GM18520 (cell line): Measurements from ENCODE around the gene TBX21.

Experiments
- ATAC-seq: cut with Tn5 transposase; IDR thresholded peaks from one replicate; pipeline ENCODE4 v1.9.1; 2021; ENCODE audit not compliant: unreplicated experiment

Gene TBX21

DNA sequence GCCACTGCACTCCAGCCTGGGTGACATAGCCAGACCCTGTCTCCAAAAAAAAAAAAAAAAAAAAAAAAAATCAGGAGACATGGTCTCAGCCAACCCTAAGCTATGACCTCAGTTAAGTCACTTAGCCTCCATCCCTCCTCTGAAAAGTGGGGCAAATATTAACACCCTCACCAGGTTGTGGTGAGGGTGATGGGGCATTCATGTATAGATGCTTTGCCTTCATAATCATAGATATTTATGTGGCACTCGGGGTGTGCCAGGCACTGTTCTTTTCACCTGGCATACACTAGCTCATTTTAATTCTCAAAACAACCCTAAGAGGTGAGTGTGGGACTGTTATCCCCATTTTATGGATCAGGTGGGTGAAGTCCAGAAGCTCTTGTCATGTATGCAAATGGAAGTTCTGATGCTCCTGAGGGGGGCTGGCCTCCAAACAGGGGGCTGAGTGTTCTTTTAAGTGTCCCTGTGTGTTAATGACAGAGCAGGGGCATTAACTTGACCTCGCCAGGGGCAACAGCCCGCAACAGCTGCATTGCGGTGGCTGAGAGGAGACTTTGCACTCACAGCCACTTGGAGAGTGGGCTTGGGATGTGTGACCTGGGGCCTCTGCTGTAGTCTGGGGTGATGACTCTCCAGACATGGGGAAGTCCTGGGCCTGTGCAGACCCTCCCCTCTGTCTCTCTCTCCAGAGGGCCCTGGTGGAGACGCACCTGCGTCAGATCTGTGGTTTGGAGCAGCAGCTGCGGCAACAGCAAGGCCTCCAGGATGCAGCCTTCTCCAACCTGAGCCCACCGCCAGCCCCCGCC is 34.9 kb upstream of the TBX21 start:
- no peak for ATAC-seq

DNA sequence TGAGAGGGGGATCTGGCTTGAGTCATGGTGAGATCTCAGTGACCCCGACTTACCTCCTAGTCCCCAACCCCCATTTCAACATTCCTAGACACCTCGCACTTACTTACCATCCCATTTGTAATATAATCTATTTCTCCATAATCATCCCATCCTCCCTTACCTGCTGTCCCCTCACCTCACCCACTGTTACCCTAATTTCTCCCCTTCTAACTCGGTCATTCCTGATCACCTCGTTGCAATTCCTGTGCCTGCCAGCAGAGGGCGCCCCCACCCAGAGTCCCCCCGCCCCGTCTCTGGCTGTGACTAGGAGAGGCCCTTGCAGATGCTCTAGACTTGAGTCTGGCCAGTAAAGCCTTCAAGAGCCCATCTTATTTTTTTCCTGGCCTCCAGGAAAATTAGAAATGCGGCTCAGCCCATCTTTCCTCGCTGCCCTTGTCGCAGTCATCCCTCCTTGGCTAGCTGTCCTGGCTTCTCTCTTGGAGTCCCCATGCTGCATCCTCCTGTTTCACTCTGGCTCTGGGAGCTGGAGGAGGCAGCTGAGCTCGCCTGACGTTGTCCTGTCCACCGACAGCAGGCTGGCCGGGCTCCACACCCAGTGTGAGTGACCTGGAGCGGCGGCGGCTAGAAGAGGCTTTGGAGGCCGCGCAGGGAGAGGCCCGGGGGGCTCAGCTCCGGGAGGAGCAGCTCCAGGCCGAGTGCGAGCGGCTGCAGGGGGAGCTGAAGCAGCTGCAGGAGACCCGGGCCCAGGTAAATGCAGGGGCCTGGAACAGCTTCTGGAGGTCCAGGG is 34.1 kb upstream of the TBX21 start:
- ATAC-seq: no peak

DNA sequence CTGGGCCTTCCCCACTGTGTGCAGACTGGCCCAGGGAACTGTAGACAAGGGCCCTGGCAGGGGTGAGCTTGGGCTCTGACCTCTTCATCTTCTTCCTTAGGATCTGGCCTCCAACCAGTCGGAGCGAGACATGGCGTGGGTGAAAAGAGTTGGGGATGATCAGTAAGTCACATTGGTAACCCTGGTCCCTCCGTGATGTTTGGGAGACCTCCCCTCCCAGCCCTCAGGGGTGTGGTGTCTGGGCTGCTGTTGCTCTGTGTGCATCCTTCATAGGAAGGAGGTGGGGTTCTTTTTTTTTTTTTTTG is 33.5 kb upstream of the TBX21 start:
- no peak for ATAC-seq

DNA sequence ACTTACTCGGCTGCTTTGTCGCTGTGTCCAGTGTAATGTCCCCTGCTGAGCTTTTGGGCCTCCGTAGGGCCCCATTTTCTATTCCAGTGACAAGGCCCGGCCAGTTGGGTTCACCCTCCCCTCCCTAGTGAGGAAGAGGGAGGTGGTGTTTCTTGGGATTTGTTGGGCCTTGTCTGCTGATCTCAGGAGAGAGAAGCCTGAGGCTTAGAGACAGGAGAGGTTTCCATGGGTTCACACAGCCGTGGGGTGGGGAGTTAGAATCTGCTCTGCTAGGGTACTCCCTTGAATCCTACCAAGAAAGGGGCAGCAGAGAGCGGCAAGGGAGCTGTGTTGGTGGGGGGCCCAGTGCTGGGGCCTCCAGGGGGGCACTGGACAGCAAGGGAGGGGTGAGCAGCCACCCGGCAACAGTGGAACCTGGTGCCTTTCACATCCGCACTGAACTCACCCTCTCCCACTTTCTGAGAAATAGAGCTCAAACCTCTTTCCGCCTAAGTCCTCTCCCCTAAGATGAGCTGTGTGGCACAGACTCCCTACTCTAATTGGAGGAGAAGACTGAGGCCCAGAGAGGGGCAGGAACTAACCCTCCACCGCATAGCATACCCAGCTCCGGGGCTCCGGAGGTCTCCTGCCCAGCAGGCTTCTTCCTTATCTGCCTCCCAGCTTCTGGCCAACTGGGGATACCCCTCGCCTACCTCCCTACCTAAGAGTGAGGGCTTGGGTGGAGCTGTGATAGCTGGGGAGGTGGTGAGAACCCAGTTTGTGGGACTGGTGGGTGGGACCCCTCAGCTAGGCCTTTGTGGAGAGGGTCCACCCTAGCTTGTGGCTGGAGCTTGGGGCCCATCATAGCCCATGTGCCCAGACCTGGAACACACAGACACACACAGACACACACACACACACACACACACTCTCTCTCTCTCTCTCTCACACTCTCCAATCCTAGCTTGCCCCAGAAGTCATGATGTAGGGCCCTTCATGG is 32.3 kb upstream of the TBX21 start:
- ATAC-seq: no peak

DNA sequence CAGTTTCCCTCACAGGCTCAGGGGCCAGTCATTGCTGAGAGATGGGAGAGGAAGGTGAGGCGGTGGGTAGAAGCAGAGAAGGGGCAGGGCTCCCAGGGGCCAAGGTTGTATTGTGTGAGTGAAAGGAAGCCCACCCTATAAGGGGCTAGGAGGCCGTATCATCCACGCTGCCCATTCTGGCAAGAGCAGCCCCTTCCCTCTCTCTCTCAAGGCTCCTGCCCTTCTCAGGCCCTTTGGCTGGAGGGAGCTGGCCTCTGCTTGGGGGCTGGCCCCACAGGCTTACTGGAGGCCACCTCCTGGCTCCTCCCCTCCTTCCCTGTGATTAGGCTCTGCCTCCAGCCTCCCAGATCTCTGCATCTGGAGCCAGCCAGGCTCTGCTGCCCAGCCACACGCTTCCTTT is 31.4 kb upstream of the TBX21 start:
- ATAC-seq: no peak

DNA sequence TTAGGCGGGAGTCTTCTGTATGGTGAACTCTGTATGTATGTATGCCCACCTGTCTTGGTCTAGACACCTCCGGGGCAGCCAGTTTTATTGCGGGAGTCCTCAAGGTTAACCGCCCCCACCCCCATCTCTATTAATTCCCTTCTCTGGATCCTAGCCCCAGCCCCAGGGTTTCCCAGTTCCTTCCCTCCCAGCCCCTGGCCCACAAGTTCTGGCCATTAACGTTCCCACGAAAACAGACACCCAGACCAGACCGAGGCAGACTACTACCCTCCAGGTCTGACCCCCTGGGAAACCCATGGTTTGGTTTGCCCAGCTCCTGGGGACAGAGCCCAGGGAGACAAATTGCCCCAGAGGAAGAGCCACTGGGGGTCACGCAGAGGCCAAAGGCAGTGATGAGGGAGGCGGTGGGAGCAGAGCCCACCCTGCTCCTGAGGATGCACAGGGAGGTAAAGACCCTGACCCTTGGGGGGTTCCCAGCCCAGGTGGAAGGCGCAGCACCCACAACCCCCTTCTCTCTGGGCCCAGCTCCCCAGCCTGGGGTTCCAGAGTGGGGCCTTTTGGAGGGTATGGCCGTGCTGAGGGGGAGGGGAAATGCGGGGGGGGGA is 30.5 kb upstream of the TBX21 start:
- ATAC-seq: no peak

DNA sequence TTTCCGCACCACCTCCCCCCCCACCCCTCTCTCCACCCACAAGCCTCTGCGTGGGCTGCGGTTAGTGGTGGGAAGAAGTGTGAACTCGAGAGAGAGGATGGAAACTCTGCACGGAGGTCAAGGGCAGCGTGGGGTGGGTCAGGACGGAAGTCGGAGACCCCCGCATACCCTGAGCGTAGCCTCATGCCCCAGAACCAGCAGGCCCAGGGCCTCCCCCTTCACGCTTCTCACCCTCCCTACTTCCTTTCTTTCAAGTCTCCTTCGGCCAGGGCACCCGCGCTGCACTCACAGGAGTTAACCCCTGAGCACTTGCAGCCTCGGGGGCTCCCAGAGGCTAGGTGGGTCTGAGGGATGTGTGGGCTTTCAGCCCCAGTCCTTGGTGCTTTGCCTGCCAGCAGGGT is 29.8 kb upstream of the TBX21 start:
- ATAC-seq: no peak

DNA sequence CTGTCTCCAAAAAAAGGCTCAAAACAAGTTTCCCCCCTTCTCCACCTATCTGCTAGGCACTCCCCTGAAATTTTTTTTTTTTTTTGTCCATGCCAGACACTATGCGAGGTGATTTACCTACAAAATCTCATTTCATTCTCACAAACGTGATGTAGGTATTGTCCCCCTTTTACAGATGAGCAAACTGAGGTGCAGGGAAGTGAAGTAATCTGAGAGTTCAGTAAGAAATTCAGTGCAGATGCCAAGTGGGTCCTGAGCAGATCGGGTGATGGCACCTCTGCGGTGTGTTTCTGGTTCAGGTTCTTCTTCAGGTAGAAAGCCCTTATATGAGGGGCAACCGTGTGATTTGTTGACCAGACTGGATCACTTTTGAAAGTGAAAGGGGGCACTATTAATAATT is 29.4 kb upstream of the TBX21 start:
- ATAC-seq: no peak

DNA sequence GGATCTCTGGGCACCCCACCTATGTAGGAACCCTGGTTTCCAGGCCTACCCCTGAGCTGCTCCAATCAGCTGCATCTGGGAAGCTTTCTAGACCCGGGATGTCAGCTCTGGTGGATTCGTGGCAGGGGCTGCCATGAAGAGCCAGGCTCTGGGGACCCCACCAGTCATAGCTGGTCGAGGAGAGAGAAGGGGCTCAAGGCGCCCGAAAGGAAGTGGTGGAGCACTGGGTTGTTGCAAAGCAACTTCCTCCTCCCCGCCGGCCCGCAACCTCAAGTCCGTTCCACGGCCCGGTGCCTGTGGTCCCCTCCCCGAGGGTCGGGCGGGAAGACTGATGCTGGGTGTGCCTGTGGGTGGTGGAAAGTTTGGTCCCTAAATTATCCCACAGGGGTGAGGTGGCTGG is 28.9 kb upstream of the TBX21 start:
- ATAC-seq: no peak

DNA sequence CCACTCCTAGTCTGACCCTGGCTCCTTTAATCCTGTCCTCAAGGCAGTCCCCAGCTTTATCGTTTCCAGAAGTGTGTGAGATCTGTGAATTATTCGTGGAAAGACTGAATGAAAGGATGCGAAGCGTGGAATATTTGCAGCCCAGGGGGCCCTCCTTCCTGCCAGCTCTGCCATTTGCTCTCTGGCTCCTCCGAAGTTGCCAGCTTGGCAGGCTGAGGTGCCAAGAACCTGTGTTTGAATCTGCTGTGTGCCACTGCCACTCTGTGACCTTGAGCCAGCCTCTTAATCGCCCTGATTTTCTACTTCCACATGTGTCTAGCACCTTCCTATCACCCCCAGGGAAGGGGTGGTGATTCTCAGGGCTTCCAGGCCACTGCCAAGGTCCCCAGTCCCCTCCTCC is 28.3 kb upstream of the TBX21 start:
- ATAC-seq: no peak

DNA sequence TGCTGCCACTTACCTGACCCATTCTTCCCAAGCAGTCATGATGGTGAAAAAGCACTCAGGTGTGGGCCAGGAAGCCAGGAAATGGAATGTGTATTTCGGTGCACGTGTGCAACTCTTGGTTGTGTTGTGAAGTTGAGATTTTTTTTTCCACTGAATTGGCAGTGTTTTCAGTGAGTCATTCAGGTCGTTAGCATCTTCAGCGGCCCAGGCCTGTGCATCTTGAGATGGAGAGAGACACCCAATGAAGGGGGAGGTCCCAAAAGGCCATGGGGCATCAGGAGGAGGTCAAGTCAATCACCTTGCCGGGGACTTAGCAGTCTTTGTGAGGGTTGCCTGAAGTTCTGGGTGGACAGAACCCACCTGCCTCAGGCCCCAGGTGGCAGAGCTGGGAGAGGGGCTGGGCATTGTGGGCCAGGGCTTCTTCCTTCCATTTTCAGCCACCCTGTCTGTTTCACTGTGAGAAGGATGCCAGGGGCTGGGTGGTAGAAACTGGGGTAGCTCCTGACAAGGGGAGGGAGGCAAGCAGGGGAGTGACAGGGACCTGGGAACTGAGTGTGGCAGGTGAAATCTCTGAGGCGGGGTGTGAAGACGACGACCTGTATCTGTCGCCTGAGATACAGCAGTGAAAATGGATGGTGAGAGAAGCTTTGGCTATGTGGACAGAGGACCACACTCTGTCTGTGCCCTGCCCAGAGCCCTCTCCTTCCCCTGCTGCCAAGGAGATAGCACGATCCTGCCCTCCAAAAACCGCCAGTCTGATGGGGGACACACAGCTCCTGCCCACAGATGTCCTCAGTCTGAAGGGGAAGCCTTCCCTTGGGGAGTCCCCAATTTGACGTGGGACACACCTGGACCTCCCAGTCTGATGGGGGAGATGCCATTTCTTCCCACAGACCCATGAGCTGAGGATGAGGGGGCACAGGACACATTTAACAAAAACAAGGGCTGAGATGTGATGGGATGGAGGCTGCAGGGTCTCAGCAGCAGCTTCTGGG is 27.2 kb upstream of the TBX21 start:
- no peak for ATAC-seq

DNA sequence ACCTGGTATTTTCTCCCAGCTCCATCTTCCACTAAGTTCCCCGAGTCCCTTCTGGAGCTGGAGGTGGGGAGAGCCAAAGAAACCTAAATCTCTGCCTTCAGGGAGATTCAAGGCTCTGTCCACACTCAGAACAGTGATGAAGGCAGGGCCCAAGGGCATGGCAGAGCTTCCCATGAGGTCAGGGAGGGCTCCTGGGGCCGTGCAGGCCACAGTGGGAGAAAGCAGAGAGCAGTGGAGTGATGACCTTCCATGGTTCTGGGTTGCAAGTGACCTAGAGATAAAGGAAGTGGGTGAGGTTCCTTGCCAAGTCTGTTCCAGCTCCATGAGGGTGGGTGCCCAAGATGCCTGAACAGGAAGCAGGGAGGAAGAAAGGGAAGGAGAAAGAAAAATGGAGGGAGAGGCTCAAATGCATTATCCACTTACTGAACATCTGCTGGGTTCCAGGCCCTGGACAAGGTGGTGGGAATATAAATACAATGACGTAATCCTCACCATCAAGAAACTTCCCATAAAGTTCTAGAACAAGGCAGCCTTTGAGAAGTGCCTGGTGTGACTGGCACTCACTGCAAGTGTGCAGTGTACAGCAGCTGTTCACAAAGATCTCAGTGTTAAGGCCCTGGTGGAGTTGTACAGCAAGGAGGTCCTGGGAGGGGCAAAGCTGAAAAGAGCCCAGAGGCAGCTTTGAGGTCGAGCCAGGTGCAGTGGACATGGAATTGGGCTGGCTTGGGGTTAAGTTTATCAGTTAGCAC is 25.8 kb upstream of the TBX21 start:
- ATAC-seq: no peak

DNA sequence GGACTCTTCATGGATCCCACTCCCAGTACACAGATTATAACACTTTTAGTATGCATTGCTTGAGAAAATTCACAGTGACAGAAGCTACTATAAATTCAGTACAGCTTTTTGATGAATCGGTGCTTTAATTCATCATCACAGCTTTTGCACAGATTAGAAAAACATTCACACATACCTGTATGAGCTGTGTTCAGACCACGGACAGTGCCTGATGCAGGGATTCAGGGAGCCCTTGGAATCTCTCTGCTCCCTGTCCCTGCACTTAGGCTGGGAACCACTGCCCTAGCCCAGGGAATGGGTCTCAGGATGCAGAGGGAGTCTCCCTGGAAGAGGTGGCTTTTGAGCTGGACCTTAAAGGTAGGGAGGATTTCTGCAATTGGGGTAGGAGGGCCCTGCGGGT is 25.2 kb upstream of the TBX21 start:
- ATAC-seq: no peak

DNA sequence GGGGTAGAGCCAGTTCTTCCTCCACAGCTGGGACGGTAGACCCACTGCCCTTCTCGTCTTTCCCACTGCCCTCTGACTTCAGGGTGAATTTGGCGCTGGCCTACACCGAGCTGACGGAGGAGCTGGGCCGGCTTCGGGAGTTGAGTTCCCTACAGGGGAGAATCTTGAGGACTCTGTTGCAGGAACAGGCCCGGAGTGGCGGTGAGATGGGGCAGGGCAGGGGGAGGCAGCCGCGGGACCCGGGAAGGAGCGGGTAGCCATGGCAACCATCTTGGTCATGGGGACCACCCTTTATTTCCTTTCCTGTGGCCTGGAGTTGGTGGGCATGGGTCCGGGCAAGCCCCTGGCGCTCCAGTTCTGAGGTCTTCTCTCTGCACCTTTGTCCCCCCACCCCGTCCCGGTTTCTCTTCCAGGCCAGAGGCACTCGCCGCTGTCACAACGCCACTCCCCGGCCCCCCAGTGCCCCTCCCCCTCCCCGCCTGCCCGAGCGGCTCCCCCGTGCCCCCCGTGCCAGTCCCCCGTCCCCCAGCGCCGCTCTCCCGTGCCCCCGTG is 24.6 kb upstream of the TBX21 start:
- ATAC-seq: no peak

DNA sequence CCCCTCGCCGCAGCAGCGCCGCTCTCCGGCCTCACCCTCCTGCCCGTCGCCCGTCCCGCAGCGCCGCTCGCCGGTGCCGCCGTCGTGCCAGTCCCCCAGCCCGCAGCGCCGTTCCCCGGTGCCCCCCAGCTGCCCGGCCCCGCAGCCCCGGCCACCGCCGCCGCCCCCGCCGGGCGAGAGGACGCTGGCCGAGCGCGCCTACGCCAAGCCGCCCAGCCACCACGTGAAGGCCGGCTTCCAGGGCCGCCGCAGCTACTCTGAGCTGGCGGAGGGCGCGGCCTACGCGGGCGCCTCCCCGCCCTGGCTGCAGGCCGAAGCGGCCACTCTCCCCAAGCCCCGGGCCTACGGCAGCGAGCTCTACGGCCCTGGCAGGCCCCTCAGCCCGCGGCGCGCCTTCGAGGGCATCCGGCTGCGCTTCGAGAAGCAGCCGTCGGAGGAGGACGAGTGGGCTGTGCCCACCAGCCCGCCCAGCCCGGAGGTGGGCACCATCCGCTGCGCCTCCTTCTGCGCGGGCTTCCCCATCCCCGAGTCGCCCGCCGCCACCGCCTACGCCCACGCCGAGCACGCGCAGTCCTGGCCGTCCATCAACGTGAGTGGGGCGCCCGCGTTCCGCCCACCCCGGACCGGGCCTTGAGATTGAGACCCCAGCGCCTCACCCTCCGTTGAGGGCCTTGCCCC is 24.0 kb upstream of the TBX21 start:
- no peak for ATAC-seq

DNA sequence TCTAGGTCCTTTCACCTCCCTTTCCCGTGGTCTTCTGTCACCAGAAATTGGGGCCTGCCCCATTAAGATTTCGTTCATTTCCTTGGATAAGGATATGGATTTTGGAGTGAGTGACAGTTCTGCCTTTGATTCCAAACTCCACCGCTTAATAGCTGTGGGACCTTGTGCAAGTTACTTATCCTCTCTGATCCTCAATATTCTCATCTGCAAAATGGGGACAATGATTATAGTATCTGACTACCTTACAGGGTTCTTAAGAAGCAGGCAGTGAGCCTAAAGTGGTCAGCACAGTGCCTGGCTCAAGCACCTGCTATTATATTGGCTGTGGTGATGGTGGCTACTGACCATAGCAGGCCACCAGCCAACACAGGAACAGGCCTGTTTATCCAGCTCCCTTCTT is 23.4 kb upstream of the TBX21 start:
- ATAC-seq: no peak

DNA sequence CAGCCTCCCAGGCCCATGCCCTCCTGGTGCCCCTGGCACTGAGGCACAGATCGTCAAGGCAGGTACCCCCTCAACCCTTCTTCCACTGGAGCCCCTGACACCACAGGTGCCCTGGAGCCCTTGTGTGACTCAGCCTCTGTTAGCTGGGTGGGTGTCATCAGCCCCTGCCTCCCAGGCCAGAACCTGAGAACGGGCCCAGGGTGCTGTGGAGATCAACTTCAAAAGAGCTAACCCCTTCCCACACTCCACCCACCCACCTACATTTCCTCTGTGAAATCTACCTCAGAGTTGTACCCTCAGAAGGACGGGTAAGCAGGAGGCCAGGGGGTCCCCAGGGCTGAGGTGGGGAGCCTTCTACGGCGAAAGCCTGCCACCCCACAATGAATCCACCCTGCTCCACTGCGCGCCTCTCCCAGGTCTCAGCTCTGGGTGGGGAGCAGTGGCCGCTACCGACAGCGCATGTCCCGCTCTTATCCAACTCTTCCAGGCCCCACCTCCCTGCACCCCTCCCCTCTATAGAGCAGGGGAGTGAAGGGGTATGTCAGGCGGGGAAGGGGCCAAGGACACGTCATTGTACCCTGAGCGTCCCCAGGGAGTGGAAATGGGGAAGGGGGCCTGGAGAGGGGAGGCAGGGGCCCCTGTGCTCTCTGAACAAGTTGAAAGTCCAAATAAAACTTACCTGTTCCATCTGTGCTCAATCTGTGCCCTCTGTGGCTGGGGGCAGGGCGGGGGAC is 21.5 kb upstream of the TBX21 start:
- no peak for ATAC-seq
